Stimulated activated CD4-positive, alpha-beta T cell treated with anti-CD3 and anti-CD28 coated beads, Interleukin-15, amount 100 ng/mL, for 1 hour (primary cell): Measurements from ENCODE around the gene SLC12A8.

Experiments used
- DNase-seq, 2 donors: peaks; one replicate each; pipeline ENCODE4 v3.0.0-alpha.2; 2020; ENCODE audit warnings: low read depth in 1 of 2, low spot score in 1 of 2

Gene SLC12A8, protein sequence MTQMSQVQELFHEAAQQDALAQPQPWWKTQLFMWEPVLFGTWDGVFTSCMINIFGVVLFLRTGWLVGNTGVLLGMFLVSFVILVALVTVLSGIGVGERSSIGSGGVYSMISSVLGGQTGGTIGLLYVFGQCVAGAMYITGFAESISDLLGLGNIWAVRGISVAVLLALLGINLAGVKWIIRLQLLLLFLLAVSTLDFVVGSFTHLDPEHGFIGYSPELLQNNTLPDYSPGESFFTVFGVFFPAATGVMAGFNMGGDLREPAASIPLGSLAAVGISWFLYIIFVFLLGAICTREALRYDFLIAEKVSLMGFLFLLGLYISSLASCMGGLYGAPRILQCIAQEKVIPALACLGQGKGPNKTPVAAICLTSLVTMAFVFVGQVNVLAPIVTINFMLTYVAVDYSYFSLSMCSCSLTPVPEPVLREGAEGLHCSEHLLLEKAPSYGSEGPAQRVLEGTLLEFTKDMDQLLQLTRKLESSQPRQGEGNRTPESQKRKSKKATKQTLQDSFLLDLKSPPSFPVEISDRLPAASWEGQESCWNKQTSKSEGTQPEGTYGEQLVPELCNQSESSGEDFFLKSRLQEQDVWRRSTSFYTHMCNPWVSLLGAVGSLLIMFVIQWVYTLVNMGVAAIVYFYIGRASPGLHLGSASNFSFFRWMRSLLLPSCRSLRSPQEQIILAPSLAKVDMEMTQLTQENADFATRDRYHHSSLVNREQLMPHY

DNA sequence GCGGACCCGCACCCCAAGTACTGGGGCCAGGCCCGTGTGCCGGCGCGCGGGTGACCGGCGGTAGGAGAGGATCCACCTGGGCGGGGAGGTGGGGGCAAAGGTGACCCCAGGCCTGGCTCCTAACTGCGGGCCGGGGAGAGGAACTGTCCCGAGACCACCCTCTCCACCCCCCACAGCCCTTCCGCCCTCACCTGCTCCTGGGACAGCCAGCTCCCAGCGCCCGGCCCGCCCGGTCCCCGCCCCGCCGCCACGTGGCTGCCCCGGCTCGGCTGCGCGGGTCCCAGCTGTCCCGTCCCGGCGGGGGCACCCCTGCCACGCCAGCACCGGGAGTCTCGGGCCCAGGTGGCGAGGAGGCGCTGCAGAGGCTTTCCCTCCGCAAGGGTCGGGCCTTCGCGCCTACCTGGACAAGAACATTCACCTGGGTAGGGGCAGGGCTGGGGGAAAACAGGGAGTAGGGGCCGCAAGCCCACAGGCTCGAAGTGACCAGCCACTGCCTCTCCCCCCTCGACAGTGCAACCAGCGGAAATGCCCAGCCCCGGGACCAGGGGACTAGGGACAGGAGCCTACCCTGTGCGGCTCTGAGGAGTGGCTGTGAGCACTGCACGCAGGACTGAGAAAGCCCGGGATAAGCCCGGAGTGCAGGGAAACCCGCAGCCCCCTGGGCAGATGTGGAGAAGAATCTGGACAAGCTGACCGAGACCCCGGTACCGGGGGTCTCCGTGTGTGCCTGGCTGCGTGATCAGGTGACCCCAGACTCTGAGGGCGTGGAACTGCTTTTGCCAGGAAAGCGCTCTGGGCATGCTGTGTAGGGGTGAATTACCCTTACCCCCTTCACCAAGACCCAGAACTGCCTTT, at the start of gene SLC12A8:
Gene SLC12A8, minus strand, starts transcription at position 240 of the 855 bp plus-strand sequence. CDS start 1,399 bp downstream, outside the sequence.
- no peak for DNase-seq

DNA sequence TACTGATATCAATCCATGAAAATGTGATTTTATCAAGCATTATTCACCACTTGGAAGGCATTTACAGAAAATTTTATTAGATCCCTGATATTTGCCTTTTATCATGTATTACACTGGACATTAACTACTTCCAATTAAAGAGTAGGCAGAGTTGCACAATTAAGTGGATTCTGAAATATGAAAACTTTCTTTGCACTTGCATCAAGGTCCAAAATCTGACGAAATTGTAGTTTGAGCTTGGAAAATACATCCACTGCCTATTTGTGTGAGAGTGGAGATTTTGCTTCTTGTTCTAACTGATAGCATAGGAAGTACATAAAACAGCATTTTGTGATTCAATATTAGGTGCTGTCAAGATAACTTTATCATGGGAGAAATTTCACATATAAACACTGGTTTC, 49.6 kb upstream of the SLC12A8 start:
- no peak for DNase-seq

DNA sequence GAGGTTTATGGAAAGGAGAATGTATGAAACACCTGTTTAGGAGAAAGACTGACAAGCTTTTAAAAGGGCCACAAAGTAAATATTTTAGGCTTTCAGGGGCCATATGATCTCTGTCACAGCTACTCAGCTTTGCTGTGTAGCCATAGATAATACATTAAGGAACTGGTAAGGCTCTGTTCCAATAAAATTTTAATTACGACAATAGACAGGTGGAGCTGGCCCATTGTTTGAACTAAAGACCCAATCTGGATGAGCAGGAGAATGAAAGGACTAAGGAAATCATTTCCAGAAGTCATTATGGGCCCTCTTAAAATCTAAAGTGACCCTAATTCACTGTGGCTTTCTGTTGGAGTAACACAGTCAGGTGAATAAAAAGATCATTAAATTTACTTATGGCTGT, 48.5 kb upstream of the SLC12A8 start:
- no peak for DNase-seq

DNA sequence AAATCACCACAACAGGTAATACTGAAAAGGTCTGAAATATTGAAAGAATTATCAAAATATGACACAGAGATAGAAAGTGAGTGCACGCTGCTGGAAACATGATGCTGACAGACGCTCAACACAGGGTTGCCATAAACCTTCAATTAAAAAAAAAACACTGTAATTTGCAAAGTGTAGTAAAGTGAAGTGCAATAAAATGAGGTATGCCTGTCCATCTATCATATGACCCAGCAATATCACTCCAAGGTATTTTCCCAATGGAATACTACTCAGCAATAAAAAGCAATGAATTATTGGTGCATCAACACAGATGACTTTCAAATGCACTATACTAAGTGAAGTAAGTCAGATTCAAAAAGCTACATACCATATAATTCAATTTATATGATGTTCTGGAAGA, 47.6 kb upstream of the SLC12A8 start:
- DNase-seq = no peak

DNA sequence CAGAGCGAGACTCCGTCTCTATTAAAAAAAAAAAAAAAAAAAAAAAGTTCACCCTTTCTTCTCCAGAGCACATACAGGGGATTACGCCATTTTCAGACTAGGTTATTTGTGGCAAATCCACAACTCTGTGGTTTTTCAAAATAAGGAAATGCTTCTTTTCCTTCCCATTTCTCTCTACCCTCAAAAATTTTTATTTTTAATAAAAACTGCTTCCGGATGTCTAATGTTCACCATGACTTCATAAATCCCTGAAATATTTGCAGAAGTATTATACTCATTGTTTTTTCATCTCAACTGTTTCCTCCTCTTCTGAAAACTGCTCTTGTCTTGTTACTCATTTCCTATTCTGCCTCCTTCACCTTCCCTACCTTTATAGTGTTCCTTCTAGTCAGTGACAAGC, 45.0 kb upstream of the SLC12A8 start:
- DNase-seq = no peak

DNA sequence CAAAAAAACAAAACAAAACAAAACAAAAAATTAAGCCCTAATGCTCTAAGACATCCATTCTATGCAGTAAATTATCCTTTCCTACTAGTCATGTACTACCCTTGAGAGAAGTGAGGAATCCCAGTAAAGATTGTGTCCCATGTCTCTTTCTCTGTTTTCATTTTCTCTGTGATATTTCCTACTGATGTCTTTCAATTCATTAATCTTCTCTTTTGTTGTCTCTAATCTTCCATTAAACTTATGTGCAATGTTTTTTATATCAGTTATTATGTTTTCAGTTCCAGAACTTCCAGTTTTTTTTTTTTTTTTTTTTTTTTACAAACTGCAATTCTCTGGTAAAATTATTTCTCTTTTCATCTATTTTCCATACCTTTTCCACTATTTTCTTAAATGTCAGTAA, 44.1 kb upstream of the SLC12A8 start:
- no peak for DNase-seq

DNA sequence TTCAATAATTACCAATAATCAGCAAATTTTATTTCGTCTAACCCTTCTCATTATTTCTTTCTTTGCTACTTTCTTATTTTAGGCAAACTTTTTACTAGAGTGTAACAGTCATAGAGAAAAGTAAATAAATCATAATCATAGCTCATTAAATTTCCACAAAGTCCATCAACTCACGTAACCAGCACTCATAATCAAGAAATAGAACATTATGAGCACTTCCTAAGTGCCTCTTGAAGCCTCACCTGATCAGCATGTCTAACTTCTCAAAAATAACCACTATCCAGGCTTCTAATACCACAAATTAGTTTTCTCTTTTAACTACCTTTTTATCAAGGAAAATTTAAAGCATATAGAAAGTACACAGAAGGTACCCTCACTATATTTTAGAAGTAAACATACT, 38.4 kb upstream of the SLC12A8 start:
- DNase-seq = no peak

DNA sequence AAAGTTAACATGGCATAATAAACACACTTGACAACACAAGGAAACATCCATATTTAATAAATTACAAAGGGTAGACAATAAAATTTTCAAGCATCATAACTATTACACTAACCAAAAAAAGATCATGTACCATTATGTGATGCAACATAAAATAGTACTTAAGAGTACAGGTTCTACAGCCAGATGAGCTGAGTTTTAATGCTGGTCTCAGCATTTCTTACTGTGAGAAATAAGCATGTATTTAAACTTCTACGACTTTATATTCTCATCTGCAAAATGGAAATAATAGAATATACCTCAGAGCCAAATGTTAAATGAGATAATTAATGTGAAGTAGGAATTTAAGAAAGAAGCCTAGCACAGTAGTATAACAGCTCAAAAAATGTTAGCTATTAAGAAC, 33.7 kb upstream of the SLC12A8 start:
- DNase-seq = no peak

DNA sequence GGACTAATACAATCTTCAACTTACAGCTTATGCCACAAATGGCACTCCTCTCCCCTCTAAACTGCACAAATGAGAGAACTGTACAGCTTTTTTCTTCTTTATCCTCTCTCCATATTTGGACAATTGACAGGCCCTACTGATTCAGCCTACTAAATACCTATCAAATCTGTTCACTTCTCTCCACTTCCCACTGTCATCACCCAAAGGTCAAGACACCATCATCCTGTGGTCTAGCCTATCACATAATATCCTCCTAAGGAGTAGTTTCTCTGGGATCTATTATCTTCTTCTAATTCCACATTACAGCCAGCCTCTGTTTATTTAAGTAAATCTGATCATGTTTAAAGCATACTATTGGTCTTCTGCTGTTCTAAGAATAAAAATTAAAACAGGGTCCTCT, 33.0 kb upstream of the SLC12A8 start:
- no peak for DNase-seq

DNA sequence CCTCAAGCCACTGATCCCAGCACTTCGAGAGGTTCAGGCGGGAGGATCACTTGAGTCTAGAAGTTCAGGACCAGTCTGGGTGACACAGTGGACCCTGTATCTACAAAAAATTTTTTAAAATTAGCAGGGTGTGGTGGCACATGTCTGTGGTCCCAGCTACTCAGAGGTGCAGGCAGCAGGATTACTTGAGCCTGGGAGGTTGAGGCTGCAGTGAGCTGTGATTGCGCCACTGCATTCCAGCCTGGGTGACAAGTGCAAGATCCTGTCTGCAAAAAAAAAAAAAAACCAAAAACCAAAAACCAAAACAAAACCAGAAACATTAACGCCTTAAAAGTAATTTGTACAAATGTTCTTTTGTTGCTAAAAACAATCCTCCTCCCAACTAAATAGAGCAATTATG, 27.9 kb upstream of the SLC12A8 start:
- DNase-seq = no peak

DNA sequence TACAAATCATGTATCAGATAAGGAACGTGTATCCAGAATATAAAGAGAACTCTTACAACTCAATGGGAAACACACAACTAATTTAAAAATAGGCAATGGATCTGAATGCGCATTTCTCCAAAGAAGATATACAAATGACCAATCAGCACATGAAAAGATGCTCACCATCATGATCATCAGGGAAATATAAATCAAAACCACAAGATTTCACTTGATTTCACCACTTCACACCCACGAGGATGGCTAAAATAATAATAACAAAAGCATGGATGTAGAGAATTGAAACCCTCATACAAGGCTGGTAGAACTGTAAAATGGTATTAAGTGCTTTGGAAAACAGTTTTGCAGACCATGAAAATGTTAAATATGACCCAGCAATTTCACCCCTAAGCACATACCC, 26.7 kb upstream of the SLC12A8 start:
- DNase-seq = no peak

DNA sequence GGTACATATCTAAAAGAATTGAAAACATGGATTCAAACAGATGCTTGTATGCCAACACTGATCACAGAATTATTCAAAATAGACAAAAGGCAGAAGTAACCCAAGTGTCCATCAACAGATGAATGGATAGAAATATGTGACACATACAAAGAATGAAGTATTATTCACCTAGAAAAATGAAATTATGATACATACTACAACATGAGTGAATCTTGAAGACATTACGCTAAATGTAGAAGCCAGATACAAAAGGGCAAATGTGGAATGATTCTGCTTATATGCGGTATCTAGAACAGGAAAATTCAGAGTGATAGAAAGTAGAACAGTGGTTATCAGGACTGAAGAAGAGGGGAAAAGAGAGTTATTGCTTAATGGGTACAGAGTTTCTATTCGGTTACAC, 26.2 kb upstream of the SLC12A8 start:
- no peak for DNase-seq

DNA sequence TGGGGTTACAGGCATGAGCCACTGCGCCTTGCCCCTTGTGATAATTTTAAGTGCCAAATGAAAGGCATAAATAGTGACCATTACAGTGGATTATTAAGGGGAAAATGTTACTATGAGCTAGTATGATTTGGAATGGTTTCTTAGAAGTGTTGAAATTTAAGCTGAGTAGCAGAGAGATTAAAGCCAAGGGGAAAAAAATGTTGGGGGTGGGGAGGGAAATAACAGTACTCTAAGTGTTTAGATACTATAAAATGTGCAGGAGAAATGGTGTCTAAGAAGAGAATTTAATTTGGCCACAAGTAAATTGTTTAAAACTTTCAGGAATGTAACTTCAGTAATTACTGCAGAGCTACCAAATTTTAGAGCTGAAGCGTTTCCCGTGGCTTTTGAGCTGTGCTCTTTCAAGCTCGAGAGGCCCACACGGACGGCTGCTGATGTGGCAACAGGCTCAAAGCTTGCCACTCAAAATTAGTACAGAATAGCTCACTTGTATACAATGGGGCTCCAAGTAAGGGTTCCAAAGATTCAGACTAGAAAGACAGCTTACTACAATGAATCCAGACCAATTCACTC, 23.9 kb upstream of the SLC12A8 start:
- no peak for DNase-seq

DNA sequence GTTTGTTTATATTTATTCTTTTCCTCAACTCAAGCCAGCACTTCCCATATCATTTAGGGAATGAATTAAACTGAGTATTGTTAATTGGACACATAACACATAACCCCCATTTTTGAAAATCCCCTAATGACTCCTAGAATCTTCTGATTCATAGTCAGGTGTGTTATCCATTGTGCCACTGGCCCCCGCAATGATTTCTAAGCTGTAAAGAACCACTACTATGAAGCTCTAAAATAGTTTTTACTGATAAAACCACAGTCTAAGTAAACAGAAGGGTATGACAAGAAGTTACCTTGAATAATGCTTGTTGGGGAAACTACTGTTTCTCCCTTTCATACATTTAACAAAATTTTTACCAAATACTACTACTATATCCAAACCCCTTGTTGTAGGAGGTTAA, 22.3 kb upstream of the SLC12A8 start:
- no peak for DNase-seq

DNA sequence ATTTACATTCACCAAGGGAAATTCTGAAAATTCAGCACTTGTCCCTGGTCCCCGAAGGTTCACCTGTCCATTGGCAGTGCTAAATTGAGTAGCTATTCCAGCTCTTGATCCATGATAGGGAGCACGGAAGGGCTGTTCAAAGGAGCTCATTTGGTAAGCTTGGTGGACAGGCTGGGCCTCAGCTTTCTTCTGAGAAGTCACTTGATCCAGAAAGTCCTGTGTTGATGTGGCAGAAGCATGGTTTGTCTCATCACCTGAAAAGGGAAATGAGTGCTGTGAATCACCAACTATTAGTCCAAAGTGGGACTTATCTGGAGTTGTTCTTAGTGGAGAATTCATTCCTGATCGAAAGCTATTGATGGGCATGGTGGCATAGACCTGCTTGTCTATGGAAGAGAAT, 19.9 kb upstream of the SLC12A8 start:
- no peak for DNase-seq

DNA sequence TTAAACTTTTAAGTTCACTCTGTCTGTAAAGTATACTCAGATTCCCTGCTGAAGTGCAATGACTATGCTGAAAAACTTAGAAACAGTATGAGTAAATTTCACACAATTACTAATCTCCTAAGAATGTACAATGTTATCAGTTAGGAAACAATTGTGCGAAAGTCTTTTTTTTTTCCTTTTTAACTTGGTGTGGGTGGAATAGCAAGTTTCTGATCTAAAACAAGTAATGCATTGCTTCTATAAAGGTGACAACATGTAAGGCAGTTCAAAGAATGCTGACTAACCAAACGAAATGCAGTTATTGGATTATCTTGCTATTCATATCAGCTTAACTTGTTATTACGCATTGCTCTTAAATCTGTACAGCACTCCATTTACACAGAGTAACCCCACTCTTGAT, 19.3 kb upstream of the SLC12A8 start:
- DNase-seq = no peak

DNA sequence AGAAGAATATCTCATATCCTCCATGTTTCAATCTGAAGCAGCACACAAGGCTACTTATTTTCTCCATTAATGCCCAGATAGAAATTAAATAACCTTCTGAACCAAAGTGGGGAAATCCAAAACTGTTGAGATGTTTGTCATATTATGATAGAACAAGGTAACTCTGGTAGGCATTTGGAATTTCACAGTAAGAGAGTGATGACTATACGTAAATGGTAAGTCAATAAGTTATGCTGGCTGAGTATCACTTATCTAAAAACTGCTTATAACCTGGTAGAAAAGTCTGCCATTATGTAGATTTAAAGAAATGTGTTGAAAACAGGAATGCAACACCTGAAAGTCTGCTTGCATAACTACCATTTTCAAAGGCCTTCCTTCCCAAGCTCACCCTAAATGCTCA, 17.2 kb upstream of the SLC12A8 start:
- DNase-seq = no peak

DNA sequence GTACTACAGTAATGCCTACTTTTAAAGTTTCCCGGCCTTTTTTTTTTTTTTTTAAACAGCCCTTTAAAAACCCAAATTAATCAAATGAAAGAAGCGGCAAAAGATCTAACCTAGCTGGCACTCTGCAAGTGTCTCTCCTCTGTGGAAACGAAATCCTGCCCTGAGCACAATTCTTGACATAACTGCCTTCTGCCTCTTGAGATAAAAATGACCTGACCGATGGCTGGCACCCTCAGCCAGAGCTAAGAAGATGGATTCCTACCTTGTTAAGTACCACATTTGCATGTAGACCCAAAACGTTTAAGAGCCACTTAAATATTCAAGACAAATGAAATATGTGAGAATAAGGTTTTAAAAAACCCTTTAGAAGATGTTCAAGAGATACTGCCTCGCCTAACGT, 16.6 kb upstream of the SLC12A8 start:
- no peak for DNase-seq

DNA sequence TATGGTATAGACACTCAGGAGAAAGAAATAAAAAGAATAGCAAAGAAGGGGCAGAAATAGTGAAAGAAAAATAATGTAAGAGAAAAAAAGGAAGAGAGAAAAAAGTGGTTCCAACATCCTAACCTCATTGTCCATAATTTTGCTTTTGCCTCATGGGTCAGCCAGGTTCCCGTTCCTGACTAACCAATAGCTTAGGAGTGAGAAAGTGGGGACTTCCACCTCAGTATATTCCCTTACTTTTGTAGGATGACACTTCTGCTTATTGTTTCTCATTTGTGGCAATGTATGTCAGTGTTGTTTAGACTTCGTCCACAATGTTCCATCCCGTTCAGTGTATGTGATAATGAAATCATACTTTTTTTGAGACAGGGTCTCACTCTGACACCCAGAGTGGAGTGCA, 9.3 kb upstream of the SLC12A8 start:
- DNase-seq = no peak

DNA sequence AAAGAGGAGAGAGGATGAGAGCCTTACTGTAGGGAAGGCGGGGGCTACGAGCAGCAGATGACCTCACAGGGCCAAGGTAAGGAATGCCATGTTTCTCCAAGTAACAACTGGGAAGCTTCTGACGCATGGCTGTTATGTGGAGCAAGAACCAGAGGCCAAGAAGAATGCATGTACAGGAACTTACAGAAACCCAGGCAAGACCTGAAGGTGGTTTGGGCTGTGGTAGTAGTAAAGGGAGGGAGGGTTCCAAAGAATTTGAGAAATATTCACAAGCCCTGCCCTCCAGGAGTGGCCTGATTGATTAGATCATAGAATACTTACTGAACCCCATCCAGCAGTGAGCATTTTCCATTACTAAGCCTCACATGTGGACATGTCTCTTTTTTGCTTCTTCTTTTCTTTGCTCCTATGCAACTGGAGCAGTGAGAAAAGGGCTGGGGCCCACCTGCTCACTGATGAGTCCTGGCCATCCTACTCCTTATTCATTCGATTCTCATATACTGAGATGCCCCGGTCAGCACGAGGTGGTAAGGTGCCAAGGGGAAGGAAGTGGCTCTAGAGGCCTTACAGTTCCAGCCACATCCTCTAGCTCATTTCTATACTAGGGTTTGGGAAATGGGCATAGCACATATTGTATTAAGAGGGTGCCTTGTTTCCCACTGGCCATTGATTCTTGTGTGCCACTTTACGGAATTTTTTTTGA, 8.3 kb upstream of the SLC12A8 start:
- DNase-seq = no peak

DNA sequence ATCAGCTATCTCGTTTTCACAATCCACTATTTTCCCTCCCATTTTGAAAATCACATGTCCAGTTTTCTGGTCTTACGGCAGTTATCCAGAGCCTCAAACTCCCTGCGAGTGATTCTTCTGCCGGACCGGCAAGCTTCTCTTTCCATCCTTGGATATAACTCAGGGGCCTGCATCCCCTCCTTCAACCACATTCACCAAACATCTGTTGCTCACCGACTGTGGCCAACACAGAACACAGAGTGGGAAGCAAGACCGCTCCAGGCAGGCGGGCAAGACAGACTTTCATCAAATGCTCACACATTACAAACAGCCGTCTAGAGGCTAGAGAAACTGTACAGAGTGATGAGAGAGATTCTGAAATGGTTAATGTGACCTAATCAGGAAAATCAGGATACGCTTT, 7.6 kb upstream of the SLC12A8 start:
- DNase-seq = no peak
